Measurements from ENCODE around the gene PDCL2.

Gene PDCL2

DNA sequence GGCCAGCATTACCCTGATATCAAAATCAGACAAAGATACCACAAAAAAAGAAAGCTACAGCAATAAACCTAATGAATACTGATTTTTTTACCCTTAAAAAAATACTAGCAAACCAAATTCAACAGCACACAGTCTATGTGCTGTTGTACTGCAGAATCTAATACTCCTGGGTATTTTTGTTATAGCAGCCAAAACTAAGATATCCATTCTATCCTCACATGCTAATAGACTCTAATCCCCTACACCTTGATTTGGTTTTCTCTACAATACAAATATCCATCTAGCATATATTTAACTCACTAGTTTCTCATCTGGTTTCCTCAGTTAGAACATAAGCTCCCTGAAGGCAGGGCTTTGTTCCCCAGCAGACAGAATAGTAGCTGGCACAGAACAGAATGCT is 57.7 kb downstream of the PDCL2 start:
- TF ChIP-seq FOXK2 (IDR thresholded peaks at IDR 0.05) (no peak), BHLHE40 (IDR thresholded peaks at IDR 0.05; ENCODE audit: borderline replicate concordance) (no peak)
- DNase-seq (ENCODE audit: extremely low spot score) = no peak
- ChIA-PET POLR2A (no interaction called here), CTCF (no interaction called here)

DNA sequence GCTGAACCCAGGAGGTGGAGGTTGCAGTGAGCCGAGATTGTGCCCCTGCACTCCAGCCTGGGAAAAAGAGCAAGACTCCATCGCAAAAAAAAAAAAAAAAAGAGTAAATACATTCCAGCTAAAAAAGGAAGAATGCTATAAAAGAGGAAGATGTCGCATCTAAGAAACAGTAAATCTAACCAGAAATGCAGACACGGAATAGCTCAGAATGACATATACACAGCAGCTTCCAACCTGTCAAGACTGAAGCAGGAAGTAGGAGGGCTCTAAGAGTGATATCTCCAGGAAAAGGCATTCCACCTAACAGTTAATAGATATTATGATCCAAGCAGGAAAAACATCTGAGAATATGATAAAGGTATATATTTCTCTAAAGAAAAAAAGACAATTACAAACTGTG is 61.4 kb downstream of the PDCL2 start:
- TF ChIP-seq FOXA1 (IDR thresholded peaks at IDR 0.05) (no peak), ZNF384 (IDR thresholded peaks at IDR 0.05) (no peak), NFRKB (IDR thresholded peaks at IDR 0.05) (no peak), HDGF (IDR thresholded peaks at IDR 0.05; ENCODE audit: borderline replicate concordance) (no peak), ARNT (IDR thresholded peaks at IDR 0.05) (no peak), BHLHE40 (IDR thresholded peaks at IDR 0.05; ENCODE audit: borderline replicate concordance) (no peak), L3MBTL2 (conservative IDR thresholded peaks at IDR 0.05) (no peak), CTBP1 (IDR thresholded peaks at IDR 0.05; ENCODE audit: borderline replicate concordance) (no peak), SUZ12 (IDR thresholded peaks at IDR 0.05) (no peak), FOXK2 (IDR thresholded peaks at IDR 0.05) (no peak), FOXM1 (IDR thresholded peaks at IDR 0.05; ENCODE audit: borderline replicate concordance) (no peak), ELF4 (IDR thresholded peaks at IDR 0.05) (no peak), SP1 (IDR thresholded peaks at IDR 0.05) (no peak), TARDBP (IDR thresholded peaks at IDR 0.05) (no peak), LEF1 (IDR thresholded peaks at IDR 0.05; ENCODE audit: borderline replicate concordance) (no peak)
- TF ChIP-seq, protein P1, sequence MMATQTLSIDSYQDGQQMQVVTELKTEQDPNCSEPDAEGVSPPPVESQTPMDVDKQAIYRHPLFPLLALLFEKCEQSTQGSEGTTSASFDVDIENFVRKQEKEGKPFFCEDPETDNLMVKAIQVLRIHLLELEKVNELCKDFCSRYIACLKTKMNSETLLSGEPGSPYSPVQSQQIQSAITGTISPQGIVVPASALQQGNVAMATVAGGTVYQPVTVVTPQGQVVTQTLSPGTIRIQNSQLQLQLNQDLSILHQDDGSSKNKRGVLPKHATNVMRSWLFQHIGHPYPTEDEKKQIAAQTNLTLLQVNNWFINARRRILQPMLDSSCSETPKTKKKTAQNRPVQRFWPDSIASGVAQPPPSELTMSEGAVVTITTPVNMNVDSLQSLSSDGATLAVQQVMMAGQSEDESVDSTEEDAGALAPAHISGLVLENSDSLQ (IDR thresholded peaks at IDR 0.05) = no peak
- DNase-seq (ENCODE audit: extremely low spot score) = no peak
- ChIA-PET POLR2A (interaction anchor here (1.2 to 1.3 kb wide), 2 partner anchors 12 to 16 kb away, joined by 3 to 4 read pairs; no protein-coding TSS in a partner anchor), CTCF (no interaction called here)

DNA sequence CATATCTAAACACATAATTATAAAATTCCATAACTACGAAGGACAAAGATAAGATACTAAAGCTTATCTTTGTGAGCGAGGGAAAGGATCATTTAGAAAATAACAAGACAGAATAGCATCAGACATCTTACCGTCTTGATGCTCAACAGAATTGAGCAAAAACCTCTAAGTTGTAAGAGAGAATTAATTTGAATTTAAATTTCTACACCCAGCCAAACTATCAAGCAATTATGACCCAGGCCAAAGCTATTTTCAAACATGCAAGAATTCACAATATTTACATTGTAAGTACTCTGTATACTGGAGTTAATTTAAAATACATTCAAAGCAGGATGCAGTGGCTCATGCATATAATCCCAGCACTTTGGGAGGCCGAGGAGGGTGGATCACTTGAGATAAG is 61.9 kb downstream of the PDCL2 start:
- CTCF ChIA-PET = no interaction called here

DNA sequence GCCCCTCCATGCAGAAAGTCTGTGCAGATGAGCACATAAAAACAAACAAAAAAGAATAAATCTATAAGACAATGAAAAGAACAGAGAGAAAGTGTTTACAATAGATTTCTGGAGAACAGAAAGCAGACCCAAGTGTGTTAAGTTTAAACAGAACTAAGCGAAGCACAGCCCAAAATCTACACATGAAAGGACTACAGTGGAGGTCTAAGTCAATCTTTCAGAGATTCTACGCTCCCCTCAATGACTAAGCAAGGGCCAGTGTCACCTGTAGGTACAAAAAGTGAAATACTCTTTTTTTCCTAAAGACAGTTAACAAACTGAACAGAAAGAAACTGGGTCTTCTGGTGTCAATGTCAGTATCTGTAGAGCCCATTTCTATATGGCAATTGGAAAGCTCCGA is 63.6 kb downstream of the PDCL2 start:
- ChIA-PET CTCF (interaction anchor here (1.1 kb wide), 1 partner anchor 18 kb away, joined by 3 read pairs; the partner anchor contains the start of gene CLOCK), POLR2A (no interaction called here)
- DNase-seq (ENCODE audit: extremely low spot score) = no peak

More for the DNA sequence above, 61.9 kb downstream of the PDCL2 start:
- DNase-seq (ENCODE audit: extremely low spot score) = no peak
- POLR2A ChIA-PET = interaction anchor here (1.2 kb wide), 2 partner anchors 13 to 15 kb away, joined by 3 read pairs; no protein-coding TSS in a partner anchor
- no peak for TF ChIP-seq BHLHE40 (IDR thresholded peaks at IDR 0.05; ENCODE audit: borderline replicate concordance)
- no peak for TF ChIP-seq TARDBP (IDR thresholded peaks at IDR 0.05)
- TF ChIP-seq FOXK2 (IDR thresholded peaks at IDR 0.05) = no peak

DNA sequence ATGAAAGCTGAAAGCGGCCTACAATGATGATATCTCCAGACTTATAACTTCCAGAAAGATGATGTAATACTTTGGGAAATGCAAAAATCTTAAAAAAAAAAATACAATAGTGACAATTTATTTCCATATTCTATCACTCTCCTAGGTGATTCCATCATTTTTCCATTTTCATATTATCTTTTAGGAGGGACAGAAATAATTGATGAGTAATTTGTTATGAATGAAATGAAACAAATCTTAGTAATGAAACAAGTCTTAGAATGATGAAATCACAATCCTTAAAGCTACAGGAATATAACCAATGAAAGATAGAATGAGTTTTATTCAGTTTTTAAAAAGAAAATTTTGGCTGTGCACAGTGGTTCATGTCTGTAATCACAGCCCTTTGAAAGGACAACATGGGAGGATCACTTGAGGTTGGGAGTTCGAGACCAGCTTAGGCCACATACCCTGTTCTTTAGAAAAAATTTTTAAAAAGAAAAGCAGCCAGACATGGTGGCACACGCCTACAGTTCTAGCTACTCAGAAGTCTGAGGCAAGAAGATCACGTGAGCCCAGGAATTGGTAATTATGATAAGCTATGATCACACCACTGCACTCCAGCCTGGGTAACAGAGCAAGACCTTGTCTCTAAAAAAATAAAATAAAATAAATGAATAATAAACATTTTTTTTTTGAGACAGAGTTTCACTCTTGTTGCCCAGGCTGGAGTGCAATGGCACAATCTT is 67.0 kb downstream of the PDCL2 start:
- DNase-seq (ENCODE audit: extremely low spot score) = no peak
- ChIA-PET POLR2A (no interaction called here), CTCF (no interaction called here)
- no peak for TF ChIP-seq SP1 (IDR thresholded peaks at IDR 0.05)
- TF ChIP-seq ELF4 (IDR thresholded peaks at IDR 0.05) = no peak
- TF ChIP-seq NFRKB (IDR thresholded peaks at IDR 0.05) = no peak
- TF ChIP-seq BHLHE40 (IDR thresholded peaks at IDR 0.05; ENCODE audit: borderline replicate concordance) = no peak
- no peak for TF ChIP-seq FOXK2 (IDR thresholded peaks at IDR 0.05)

More for the DNA sequence above, 63.6 kb downstream of the PDCL2 start:
- TF ChIP-seq ELF4 (IDR thresholded peaks at IDR 0.05) (no peak), FOXK2 (IDR thresholded peaks at IDR 0.05) (no peak), NFRKB (IDR thresholded peaks at IDR 0.05) (no peak), TARDBP (IDR thresholded peaks at IDR 0.05) (no peak), SP1 (IDR thresholded peaks at IDR 0.05) (no peak), CTBP1 (IDR thresholded peaks at IDR 0.05; ENCODE audit: borderline replicate concordance) (no peak), ZNF384 (IDR thresholded peaks at IDR 0.05) (no peak), HDGF (IDR thresholded peaks at IDR 0.05; ENCODE audit: borderline replicate concordance) (no peak), SUZ12 (IDR thresholded peaks at IDR 0.05) (no peak), LEF1 (IDR thresholded peaks at IDR 0.05; ENCODE audit: borderline replicate concordance) (no peak), FOXM1 (IDR thresholded peaks at IDR 0.05; ENCODE audit: borderline replicate concordance) (no peak), BHLHE40 (IDR thresholded peaks at IDR 0.05; ENCODE audit: borderline replicate concordance) (no peak), L3MBTL2 (conservative IDR thresholded peaks at IDR 0.05) (no peak), FOXA1 (IDR thresholded peaks at IDR 0.05) (no peak)
- TF ChIP-seq, protein P1 (IDR thresholded peaks at IDR 0.05) = no peak

DNA sequence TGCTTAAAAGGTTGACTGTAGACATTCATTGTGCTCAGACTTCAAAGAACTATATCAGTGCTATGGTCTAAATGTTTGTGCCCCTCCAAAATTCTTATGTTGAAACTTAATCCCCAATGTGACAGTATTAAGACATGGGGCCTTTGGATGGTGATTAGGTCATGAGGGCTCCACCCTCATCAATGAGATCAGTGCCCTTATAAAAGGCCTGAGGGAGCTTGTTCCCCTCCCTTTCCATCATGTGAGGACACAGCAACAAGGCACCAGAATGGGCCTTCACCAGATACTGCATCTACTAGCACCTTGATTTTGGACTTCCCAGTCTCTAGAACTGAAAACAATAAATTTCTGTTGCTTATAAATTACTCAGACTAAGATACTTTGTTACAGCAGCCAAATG is 73.6 kb downstream of the PDCL2 start:
- TF ChIP-seq FOXA1 (IDR thresholded peaks at IDR 0.05) (no peak), LEF1 (IDR thresholded peaks at IDR 0.05; ENCODE audit: borderline replicate concordance) (no peak), ELF4 (IDR thresholded peaks at IDR 0.05) (no peak), NFRKB (IDR thresholded peaks at IDR 0.05) (no peak), FOXM1 (IDR thresholded peaks at IDR 0.05; ENCODE audit: borderline replicate concordance) (no peak), ZNF384 (IDR thresholded peaks at IDR 0.05) (no peak), FOXK2 (IDR thresholded peaks at IDR 0.05) (no peak), BHLHE40 (IDR thresholded peaks at IDR 0.05; ENCODE audit: borderline replicate concordance) (no peak), L3MBTL2 (conservative IDR thresholded peaks at IDR 0.05) (no peak), HDGF (IDR thresholded peaks at IDR 0.05; ENCODE audit: borderline replicate concordance) (no peak), TARDBP (IDR thresholded peaks at IDR 0.05) (no peak), SUZ12 (IDR thresholded peaks at IDR 0.05) (no peak), SP1 (IDR thresholded peaks at IDR 0.05) (no peak), CTBP1 (IDR thresholded peaks at IDR 0.05; ENCODE audit: borderline replicate concordance) (no peak), ARNT (IDR thresholded peaks at IDR 0.05) (no peak)
- TF ChIP-seq, protein P1 (IDR thresholded peaks at IDR 0.05) = no peak
- ChIA-PET CTCF (no interaction called here), POLR2A (no interaction called here)
- DNase-seq (ENCODE audit: extremely low spot score) = no peak
